Cerebellar cortex (tissue), 1 donor: ENCODE results near the gene FARSB.
"Not testable (repeated sequence)": the region's sequence is repeated elsewhere in the genome, so short reads cannot be mapped to it uniquely, and the experiment has no call there.

ENCODE experiments used
- DNase-seq: peaks from one replicate; pipeline ENCODE4 v3.0.0-alpha.2; 2015; ENCODE audit warnings: low spot score

The FARSB gene

DNA sequence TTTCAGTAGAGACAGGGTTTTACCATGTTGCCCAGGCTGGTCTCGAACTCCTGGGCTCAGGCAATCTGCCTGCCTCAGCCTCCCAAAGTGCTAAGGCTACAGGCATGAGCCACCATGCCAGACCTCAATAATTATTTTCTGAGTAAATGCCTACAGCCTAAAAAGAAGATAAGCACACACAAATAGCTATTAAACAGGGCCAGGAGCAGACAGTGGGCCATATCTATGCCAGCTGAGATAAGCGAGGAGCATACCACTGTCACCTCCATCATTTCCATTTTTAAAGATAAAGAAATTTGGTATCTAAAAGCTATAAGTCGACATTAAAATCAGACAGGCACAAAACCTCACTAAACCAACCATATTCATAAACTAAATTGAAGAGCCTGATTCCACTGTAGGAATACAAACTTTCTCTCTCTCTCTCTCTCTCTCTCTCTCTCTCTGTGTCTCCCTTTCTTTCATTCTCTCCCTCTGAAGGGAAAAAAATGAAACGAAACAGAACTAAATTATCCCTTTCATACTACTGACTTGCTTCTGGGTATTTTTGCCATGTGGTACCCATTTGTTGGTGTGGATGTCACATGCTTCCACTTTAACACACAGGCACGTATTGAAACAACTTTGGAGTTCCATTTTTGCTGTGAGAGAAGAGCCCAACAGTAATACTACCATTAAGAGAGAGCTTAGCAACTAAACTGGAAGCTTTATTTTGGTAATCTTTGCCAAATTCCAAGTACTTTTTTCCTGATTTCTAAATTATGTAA, 51.0 kb downstream of the FARSB start:
- no peak for DNase-seq

DNA sequence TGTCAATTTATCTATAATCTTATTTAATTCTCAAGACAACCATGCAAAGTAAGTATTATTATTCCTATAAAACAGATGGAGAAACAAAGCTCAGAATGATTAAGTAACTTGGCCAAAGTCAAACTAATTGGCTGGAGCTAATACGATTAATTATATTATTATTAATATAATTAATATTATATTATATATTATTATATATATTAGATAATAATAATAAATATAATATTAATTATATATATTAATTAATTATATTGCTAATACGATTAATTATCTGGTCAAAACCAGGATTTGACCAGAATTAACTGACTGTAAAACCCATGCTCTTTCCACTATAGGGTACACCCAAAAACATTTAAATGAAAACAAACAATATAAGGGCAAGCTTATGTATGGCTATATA, 52.4 kb downstream of the FARSB start:
- DNase-seq, result no peak

DNA sequence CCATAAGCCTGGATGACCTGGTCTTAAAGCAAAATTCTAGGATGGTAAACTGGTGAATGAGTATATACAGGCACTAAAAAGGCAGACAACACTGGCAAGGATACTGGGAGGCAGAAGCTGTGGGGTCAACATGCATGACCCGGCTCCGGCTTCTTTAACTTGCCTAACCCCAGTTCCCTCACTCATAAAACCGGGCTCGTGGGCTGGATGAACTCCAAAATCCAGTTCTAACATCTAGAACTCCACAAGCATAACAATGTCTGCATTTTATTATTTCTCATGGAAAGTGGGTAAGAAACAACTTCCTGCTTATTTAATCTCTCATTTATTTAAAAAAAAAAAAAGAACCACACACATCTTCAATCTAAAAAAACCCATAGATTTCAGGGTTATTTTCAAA, 57.3 kb downstream of the FARSB start:
- DNase-seq, result no peak

DNA sequence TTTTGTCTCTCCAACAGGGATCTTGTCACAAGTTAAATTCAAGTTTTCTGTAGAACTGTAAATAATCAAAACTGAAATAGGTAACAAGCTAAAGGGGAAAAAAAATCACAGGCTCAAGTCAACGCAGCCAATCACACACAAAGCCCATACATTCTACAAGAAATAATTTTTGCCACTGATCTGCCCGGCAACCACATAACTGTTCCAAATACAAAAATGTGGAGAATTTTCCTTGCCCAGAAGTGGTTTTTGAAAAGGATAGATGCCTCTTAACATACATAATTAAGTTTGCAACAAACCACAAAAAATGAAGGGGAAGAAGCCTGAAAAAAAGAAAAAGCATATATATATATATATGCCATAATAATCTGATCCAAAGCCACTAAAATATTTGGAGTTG, 60.3 kb downstream of the FARSB start:
- no peak for DNase-seq

DNA sequence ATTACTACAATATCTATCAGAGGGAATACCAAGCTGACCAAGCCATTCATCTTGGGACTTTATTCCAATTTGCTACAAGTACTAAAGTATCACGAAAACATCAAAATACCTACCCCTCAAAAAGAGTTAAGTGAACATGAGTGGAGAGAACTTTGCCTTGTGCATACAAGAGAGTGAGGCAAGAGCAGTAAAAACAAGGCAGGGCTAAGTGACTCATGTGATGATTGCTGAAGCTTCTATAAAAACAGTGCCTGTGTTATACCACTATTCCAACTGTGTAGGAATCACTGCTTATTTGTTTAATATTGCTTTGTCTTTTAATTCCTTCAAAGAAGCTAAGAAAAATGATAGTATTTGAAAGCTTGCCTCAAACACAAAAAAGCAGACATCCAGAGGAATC, 61.2 kb downstream of the FARSB start:
- DNase-seq, result no peak

DNA sequence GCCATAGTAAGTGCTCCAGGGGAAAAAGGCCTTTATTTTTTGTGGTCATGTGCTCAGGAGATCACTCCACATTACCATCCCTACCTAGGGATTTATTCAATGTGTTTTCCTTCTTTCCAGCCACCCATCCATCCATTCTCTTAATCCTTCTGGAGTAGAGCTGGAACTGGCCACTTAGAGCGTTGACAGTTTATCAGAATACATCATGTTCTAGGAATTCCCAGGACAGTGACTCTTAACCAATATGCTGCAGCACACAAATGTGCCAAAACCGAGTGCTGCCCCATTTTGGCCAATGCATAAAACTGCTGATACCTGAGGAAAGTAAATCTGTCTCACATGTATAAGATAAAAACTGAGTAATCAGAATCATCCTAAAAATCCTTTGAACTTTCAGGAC, 63.7 kb downstream of the FARSB start:
- no peak for DNase-seq

DNA sequence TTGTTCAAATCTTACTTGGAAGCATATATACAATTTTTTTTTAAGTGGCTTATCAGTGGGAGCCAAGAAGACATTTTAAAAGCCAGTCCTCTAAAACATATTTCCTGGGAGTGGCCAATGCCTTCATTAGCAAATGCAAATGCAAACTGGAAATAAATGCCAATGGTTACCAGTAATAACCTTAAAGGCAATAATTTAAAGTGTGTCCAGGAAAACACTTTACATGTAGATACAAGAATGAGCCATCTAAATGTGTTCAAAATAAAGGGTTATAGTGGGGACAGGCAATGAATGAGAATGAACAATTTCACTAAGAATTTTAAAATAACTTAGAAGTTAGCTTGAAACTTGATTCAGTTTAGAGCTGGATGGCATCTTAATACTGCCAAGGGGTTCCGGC, 64.2 kb downstream of the FARSB start:
- DNase-seq, result no peak

DNA sequence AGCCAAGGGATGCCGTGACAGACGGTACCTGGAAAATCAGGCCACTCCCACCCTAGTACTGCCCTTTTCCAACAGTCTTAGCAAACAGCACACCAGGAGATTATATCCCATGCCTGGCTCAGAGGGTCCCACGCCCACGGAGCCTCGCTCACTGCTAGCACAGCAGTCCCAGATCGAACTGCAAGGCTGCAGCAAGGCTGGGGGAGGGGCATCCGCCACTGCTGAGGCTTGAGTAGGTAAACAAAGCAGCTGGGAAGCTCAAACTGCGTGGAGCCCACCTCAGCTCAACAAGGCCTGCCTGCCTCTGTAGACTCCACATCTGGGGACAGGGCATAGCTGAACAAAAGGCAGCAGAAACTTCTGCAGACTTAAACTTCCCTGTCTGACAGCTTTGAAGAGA, 71.3 kb downstream of the FARSB start:
- not testable (repeated sequence) for DNase-seq

DNA sequence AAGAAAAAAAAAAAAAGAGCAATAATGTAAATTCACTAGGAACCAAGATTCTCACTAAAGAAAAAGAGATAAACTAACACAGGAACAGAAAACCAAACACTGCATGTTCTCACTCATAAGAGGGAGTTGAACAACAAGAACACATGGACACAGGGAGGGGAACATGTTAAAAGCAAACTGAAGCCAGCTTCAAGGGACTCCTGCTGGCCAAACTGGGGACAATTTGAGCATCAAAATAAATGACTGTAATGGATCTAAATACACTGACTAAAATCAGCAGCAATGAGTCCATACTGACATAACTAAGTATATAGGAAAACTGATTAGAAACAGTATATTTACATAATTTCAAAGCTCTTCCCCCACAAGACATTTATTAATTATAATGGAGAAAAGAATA, 73.0 kb downstream of the FARSB start:
- DNase-seq, result peak; percentile 32

DNA sequence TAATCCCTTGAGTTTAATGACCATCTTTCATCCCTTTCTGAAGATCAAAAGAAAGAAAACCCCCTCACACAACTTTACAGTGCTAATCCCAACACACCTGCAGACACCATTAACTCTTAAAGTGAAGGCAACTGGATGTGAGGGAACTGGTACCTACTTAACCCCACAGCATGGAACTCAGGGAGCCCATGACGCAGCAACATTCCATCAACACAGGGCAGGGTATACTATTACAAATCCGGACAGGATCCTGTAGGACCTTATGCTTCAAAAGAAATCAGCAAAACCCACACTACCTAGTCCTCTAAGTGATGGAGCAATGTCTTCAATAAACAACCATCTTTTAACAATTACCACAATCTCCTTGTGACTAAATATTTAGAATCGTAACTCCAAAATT, 78.6 kb downstream of the FARSB start:
- no peak for DNase-seq

DNA sequence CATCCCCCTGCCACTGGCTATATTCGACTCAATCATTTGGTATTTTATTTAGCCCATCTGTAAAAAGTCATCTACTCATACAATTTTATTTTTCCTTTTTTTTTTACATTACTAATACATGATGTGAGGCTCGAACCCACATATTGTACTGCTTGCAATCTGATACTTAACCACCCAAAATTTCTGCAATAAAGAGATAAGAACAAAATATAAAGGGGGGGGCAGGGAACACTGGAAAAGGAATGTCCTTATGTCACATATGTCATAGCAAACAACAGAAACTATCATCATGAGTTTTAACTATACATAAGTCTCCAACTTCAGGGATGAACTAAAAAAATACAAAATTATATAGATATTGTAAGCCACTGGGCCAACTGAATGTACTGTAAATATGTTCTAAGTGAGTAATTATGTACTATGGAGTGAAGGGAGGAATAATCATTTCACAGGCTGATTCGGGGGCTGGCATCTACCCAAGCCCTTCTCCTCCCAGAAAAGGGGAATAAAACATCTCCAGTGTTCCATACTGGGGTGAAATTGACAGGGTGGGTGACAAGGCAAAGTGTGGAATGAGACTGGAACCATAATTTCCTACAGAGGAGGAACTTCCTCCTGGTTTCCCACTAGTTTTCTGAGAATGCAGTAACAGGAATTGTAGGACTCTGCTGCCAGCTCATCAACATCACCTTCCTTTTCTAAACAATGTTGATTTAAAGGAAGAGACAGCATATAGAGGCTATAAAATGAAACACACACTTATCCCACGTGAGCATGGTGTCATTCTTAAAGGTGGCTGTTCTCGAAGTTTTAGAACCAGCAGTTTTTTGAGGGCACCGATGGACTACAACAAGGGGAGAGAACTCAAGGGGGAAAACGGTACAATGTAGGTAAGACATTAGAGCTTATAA, 79.5 kb downstream of the FARSB start:
- DNase-seq, result no peak

DNA sequence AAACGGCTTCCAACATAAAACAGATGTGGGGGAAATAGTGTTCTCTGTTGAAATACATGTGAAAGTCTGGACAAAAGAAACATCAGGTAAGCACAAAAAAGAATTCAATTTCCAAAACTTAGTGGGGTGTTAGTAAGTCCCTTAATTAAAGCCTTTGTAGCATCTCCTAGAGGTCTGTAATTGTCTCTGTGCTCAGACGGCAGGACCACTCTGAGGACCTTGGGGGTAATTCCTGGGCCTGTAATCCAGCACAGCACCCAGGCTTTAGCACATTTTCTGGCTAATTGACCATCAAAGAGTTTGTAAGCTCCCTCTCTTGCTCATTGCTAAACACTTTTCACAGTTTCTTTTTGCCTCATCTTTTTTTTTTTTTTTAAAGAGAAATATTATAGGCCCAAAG, 80.3 kb downstream of the FARSB start:
- no peak for DNase-seq

DNA sequence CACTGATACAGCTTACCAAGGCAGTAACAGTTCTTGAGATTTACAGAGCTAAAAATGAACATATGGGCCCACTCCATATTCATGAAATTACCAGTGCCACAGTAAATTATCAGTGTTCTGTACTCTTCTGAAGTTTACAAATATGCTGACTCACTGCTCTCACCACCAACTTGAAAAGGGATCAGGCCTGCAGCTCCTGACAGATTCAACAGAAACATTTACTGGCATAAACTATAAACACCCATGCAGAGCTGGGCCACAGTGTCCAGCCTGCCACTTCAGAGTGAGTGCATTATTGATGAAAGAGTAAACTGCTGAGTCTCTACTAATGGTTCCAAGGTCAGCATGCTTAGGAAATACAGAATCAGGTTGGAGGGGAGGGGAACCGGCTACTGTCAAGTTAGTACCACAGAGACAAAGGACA, 83.1 kb downstream of the FARSB start:
- DNase-seq, result no peak

DNA sequence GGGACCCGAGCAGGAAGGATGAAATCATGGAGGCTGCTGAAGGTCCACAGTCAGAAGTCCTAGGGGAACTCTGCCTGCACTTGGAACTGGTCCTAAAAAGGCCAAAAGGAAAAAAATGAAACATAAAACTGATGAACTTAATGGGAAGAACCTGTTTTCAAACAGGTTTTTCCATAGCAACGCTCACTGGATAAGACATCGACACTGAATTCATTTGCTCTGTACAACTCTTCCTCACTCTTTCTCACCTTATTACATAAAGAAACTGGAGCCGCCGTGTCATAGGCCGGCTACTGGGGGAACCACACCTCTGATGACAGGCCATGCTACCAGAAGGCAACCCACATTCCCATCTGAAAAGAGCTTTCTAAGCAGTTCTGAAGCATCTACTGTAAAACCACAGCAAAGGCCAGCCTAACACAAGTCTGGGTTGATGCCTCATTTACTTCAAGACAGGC, 83.6 kb downstream of the FARSB start:
- DNase-seq, result no peak

DNA sequence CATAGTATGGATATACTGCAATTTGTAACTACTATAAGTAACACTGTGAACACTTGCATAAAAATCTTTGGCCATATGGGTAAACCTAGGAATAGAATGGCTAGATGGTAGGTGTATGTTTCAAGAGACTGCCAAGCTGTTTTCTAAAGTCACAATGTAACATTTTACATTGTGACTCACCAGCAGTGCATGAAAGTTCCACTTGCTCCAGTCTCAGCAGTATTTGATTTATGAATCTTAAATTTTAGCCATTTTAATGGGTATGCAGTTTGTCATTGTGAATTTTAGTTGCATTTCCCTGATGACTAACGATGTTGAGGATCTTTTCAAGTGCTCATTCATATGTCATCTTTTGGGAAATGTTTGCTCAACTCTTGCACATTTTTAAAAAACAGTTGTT, 86.1 kb downstream of the FARSB start:
- no peak for DNase-seq

DNA sequence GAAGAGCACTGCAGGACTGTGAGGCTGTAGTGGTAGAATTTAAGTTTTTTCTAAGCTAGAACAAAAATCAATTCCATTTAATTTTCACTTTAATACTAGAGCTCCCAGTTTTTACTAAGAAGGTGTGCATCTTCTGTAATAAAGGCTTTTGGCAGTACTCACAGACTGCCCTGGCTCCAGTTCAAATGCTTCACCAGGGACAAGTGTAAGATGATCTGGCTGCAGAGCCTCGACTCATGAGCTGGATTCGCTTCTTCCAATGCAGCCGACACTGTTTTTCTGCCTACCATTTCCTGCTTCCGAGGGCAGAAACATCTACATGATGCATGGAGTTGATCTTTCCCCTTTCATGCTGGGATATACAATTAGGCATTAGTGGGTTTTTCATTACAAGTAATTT, 87.0 kb downstream of the FARSB start:
- DNase-seq, result peak; percentile 84

DNA sequence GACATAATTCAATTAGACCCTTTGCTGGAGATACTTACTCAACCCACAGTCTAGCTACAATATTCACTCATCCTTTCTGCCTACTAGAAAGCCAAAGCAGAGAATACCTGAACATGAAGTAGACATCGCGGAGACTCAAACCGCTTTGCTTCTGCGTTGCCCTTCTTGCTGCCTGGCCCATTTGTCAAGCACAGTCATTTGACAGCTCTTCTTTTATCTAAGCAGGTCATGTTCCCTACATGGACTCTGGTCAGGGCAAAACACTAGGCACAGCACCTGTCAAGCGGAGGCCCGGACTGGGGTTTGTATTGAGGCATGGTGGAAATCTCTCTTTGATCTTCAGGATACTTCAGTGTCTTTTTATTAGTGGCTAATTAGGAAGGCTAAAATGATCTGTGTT, 89.7 kb downstream of the FARSB start:
- DNase-seq, result no peak

DNA sequence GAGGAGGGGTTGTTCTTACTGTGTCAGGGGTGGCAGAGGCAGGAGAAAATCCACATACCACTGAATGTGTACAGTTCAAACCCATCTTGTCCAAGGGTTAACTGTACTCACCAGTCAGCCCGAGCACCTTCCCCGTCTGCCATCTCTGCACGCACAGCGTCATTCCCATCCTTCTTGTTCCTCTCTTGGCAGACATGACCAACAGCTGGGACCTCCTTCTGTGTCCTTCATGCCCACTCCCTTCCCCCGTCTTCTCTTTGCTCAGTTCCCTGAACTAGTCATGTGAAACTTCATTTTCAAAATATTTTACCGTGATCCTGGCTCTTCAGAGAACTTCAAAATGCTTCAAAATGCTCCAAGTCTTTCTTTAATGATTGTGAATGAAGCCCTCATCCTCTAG, 92.0 kb downstream of the FARSB start:
- DNase-seq, result no peak

DNA sequence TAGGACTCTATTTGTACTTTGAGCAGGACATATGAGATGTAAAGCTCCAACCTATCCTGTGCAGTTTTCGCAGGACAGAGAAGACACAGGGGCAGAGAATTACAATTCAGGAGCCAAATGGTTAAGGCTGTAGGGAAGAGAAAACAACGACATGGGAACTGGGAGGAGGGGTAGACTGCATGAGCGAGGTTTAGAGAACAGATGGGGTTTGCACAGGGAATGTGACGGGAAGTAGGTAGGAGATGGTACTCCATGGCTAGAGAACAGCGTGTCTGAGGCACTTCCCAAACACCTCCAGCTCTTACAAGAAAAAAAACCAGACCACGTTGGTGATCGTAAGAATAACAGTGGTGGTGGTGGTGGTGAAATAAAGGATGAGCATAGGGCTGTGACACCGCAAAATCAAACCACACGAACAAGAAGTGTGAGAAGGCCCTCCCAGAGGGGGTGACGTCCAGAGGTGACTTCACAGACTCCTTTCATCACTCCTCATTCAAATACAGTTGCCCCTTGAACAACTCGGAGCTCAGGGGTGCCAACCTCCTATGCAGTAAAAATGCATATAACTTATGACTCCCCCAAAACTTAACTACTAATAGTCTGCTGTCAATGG, 92.7 kb downstream of the FARSB start:
- DNase-seq, result peak; percentile 37

DNA sequence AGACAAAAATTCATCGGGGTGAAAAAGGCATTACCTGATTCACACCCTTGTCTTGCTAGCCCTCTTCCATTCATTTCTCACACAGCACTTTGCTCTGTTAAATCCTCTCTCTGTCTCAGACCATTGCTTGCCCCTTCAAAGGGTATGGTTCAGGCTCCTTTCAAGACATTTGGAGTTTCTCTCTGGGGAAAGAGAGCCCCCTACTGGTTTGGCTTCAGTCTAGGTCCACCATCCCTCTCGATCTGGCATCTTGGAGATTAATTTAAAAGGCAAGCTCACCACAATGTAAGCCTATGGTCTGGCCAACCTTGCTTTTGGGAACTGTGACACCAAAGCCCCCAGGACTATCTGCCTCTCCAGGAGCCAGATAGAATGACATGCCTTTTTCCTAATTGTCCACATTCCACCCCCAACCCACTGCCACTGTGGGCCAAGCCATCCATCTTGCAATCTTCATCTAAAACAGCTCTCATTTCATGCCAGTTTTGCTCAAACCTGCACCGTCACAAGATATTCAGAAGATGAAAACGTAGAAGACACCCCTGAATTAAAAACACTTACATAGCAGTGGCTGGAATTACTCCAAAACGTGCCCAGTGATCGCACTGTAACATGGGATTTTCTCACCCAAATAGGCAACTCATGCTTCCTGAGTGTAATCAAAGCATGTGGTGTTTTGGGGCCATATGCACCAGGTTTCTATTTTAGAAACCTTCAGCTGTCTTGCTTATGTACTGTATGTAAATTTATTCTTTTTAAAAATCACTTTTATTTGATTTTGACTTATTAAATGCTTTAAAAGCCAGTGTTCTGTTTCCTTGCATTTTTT, 93.9 kb downstream of the FARSB start:
- peak; percentile 74 for DNase-seq

DNA sequence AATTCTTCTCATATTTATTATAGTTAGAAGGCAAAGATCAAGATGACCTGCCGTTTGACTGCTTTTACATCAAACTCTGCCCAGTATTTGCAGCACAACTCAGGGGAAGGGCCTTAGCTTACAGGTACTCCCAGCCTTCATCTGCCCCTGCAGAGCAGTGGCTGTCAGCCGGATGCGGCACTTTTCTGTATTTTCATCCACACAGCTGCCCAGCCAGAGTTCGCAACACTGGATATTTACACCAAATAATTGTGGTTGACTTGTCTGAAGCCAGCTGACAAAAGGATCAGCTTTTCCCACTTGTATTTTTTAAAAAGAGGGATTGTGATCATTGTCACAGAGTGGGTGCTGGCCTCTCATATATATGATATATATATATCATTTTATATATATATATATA, 94.7 kb downstream of the FARSB start:
- no peak for DNase-seq

DNA sequence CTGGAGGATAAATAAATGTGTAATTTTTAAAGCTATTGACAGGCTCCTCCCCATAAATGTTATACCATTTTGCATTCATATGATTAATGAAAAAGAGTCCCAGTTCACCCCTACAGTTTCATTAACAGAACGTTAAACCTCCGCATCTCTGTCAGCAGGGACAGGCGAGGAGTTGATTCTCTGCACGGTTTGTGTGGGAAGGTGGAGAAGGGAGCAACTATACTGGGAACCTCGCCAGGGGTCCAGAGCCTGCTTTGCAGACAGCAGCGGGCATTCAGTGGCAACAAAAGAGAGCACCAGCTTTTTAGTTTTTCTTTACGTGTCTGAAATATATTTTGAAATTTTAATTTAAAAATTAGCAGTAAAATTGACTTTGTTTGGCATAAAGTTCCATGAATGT, 101.4 kb downstream of the FARSB start:
- no peak for DNase-seq
